A673 (cell line): ENCODE data around the gene DLGAP5. TPM values are rescaled to one million over a fixed set of nuclear protein-coding genes. Genes with fewer than 3 reads are reported as not detected.

Experiments
- BruUV-seq: library from RNA; stranded (reverse); fragments of 400-500 nt; replicated peaks from 2 replicates; lab custom pipeline; 2021; lab: Mats Ljungman, UMichigan
- CTCF ChIA-PET: fragments of 300-600 bp; sonication (Branson Sonifier 250); formaldehyde crosslinking; loops from one replicate; lab custom pipeline; 2022; ENCODE audit warnings: antibody characterized with exemption; lab: Charles Lee
- POLR2A ChIA-PET: fragments of 300-600 bp; sonication (Branson Sonifier 250); formaldehyde crosslinking; loops from one replicate; lab custom pipeline; 2022; ENCODE audit warnings: antibody characterized with exemption; ENCODE audit not compliant: low non-redundant PET; lab: Charles Lee
- DNase-seq: peaks from one replicate; pipeline ENCODE4 v3.0.0-alpha.2; 2015; ENCODE audit warnings: low spot score
- H3K27ac ChIP-seq: fragments of 200-600 bp; sonication (generic); 2 replicates; pipeline ENCODE4 v1.5.1; 2016; ENCODE audit warnings: mixed run types, low read depth, mild to moderate bottlenecking, mixed read lengths, antibody characterized with exemption, low read length; ENCODE audit not compliant: poor library complexity, severe bottlenecking
- H3K27me3 ChIP-seq: fragments of 200-600 bp; sonication (generic); replicated peaks from 2 replicates; pipeline ENCODE4 v1.6.1; 2017; ENCODE audit warnings: mixed run types, low read depth, mild to moderate bottlenecking, mixed read lengths, antibody characterized with exemption, low read length; ENCODE audit not compliant: insufficient read depth, poor library complexity
- H3K36me3 ChIP-seq: fragments of 200-600 bp; sonication (generic); 2 replicates; pipeline ENCODE4 v1.6.1; 2016; ENCODE audit warnings: mixed run types, mild to moderate bottlenecking, mixed read lengths, antibody characterized with exemption, low read length; ENCODE audit not compliant: insufficient read depth, poor library complexity, severe bottlenecking
- H3K4me1 ChIP-seq: fragments of 200-600 bp; sonication (generic); 2 replicates; pipeline ENCODE4 v1.6.1; 2017; ENCODE audit warnings: mixed run types, mild to moderate bottlenecking, mixed read lengths, antibody characterized with exemption, low read length; ENCODE audit not compliant: insufficient read depth, poor library complexity, severe bottlenecking
- H3K4me3 ChIP-seq: fragments of 200-600 bp; sonication (generic); 2 replicates; pipeline ENCODE4 v1.5.1; 2016; ENCODE audit warnings: low read depth, mixed run types, mild to moderate bottlenecking, mixed read lengths, low read length; ENCODE audit not compliant: poor library complexity, severe bottlenecking
- H3K9me3 ChIP-seq: fragments of 200-600 bp; sonication (generic); 2 replicates; pipeline ENCODE4 v1.6.1; 2016; ENCODE audit warnings: mixed run types, low read depth, mild to moderate bottlenecking, mixed read lengths, antibody characterized with exemption, low read length; ENCODE audit not compliant: poor library complexity, severe bottlenecking
- EZH2 ChIP-seq: fragments of 200-600 bp; sonication (generic); IDR thresholded peaks from 2 replicates; pipeline ENCODE4 v1.6.1; 2017; ENCODE audit warnings: borderline replicate concordance, low read depth, mild to moderate bottlenecking, mixed read lengths, antibody characterized with exemption, low read length; ENCODE audit not compliant: poor library complexity, severe bottlenecking
- intact Hi-C: fragments of 100-400 bp; cut with micrococcal nuclease; formaldehyde crosslinking; loops from one replicate; pipeline ENCODE4 v1.10.0; 2022; ENCODE audit not compliant: unreplicated experiment
- total RNA-seq: library from RNA; stranded (reverse); gene quantifications from 2 replicates; pipeline ENCODE4 v1.2.3, GENCODE V29; 2021
- TF ChIP-seq, protein P1 (sequence below): fragments of 300-800, 200-600 bp; sonication (generic); conservative IDR thresholded peaks from 2 replicates; pipeline ENCODE4 v1.5.1; 2017; ENCODE audit warnings: low read depth, mild to moderate bottlenecking, antibody characterized with exemption, low read length, moderate library complexity, mixed read lengths

The DLGAP5 gene
- total RNA-seq, 1 experiment from 2014 or later: 144 TPM

- DNase-seq: no peak
- TF ChIP-seq, protein P1, sequence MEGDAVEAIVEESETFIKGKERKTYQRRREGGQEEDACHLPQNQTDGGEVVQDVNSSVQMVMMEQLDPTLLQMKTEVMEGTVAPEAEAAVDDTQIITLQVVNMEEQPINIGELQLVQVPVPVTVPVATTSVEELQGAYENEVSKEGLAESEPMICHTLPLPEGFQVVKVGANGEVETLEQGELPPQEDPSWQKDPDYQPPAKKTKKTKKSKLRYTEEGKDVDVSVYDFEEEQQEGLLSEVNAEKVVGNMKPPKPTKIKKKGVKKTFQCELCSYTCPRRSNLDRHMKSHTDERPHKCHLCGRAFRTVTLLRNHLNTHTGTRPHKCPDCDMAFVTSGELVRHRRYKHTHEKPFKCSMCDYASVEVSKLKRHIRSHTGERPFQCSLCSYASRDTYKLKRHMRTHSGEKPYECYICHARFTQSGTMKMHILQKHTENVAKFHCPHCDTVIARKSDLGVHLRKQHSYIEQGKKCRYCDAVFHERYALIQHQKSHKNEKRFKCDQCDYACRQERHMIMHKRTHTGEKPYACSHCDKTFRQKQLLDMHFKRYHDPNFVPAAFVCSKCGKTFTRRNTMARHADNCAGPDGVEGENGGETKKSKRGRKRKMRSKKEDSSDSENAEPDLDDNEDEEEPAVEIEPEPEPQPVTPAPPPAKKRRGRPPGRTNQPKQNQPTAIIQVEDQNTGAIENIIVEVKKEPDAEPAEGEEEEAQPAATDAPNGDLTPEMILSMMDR: no peak
- no peak for TF ChIP-seq EZH2
- ChIA-PET POLR2A (no interaction called here), CTCF (interaction anchor here (0.8 kb wide), 1 partner anchor 25 kb away, joined by 9 read pairs; no protein-coding TSS in a partner anchor)
- no TSS peak for BruUV-seq
- H3K9me3 ChIP-seq: no peaks in the 10 kb centered on the region
- no peaks in the 10 kb centered on the region for H3K27me3 ChIP-seq
- no peaks in the 10 kb centered on the region for H3K36me3 ChIP-seq
- no peaks in the 10 kb centered on the region for H3K4me1 ChIP-seq
- no peak overlapping the region for H3K27ac ChIP-seq
- intact Hi-C loops: no loop called here
- H3K4me3 ChIP-seq: no peak overlapping the region
Measured at GRCh38 chr14:55114720-55115119, 76.7 kb downstream of the DLGAP5 start.

DNA sequence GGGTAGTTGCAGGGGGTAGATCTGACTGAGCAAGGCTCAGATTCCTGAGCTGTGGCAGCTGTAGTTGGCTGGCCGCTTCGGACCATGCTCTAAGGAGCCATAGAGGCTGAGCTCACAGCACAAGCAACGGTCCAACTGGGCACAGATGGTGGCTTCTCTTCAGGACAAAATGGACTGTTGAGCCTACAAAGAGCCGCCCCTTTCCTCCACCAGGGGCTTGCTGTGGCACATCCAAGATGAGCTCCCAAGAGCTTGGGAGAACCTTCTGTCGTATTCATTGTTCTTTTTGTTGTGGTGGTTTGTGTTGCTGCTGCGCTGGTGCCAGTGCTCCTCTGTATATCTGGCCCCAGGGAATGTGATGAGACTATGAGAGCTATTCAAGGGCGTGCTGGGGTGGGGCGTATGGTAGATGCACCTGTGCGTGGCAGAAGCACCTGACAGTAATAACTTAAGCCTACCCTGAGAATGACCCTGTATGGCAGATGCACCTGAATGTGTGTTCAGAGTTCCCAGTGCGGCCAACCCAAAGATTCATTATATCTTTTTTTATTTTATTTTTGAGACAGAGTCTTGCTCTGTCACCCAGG is 80.2 kb downstream of the DLGAP5 start:
- no peak for DNase-seq
- Histone ChIP-seq H3K9me3 (no peaks in the 10 kb centered on the region), H3K36me3 (no peaks in the 10 kb centered on the region), H3K4me3 (no peak overlapping the region), H3K27ac (no peak overlapping the region), H3K4me1 (peaks cover 10% of the 10 kb centered on the region), H3K27me3 (no peaks in the 10 kb centered on the region)
- no peak for TF ChIP-seq EZH2
- TF ChIP-seq, protein P1: no peak
- ChIA-PET POLR2A (no interaction called here), CTCF (no interaction called here)
- BruUV-seq: no TSS peak
- intact Hi-C loops: no loop called here

DNA sequence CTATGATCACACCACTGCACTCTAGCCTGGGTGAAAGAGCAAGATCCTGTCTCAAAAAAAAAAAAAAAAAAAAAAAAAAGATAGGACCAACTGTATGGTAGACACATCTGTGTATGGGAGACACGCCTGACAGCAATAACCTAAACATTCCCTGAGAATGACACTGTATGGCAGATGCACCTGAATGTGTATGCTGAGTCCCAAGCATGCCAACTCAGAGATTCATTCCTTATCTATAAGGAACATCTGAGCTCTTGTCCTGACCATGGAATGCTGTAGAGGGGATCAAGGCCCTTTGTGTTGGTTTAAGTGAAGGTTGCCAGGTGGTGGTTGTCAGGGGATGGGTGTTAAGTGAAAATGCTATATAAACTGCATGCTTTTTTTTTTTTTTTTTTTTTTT is 81.5 kb downstream of the DLGAP5 start:
- POLR2A ChIA-PET: no interaction called here
- no TSS peak for BruUV-seq
- peaks cover 10% of the 10 kb centered on the region for H3K4me1 ChIP-seq
- H3K4me3 ChIP-seq: no peak overlapping the region
- CTCF ChIA-PET: no interaction called here
- no peaks in the 10 kb centered on the region for H3K9me3 ChIP-seq
- intact Hi-C loops: no loop called here
- H3K36me3 ChIP-seq: no peaks in the 10 kb centered on the region
- no peaks in the 10 kb centered on the region for H3K27me3 ChIP-seq
- DNase-seq: no peak
- H3K27ac ChIP-seq: no peak overlapping the region
- TF ChIP-seq, protein P1: no peak
- no peak for TF ChIP-seq EZH2
